ENCODE results near the gene CLEC20A. TPM values are rescaled to one million over a fixed set of nuclear protein-coding genes. Genes with fewer than 3 reads are reported as not detected.

CLEC20A gene
- total RNA-seq, 1 experiment from 2014 or later, result not detected

DNA sequence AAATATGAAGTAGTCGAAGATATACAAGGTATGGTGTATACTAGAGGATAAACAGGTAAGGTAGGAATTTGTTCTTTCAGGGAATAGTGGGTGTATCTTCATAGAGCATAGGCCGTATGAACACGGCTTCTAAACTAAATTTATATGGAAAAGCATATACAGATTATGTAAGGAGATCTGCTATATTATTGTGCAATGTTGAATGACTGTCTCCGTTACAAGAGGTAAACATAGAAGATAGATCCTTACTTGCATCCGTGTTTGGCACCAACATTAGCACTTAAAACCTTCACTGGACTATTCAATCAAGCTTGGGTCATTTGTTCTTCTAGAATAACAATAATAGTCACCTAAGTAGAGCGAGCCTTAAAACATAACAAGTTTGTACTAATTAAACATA lies 45.9 kb downstream of the CLEC20A start:
- DNase-seq, result no peak

DNA sequence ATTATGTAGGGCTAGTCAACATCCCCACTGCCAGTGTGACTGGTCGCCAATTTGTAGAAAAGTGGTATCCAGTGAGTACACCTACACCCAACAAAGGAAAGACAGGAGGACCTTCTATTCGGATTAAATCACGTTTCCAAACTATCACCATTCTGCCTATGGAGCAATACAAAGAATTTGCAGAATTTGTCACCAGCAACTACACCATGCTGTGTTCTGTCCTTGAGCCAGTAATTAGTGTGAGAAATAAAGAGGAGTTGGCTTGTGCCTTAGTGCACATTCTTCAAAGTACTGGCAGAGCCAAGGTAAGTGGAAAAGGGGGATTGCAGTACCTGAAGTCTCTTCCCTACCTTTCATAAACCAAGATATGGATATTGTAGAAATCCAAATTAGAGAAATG lies 53.8 kb downstream of the CLEC20A start:
- no peak for ATAC-seq

More for the DNA sequence above, 45.9 kb downstream of the CLEC20A start:
- no peak overlapping the region for H3K27ac ChIP-seq (ENCODE audit: low read length)
- no TSS peak for BruUV-seq (replicated peaks)
- H3K79me2 ChIP-seq (ENCODE audit: low read length), result no peaks in the 10 kb centered on the region
- H3K9me2 ChIP-seq (replicated peaks; ENCODE audit: low read length), result no peaks in the 10 kb centered on the region
- TF ChIP-seq EZH2phosphoT487 (IDR thresholded peaks at IDR 0.05; ENCODE audit: borderline replicate concordance, low read length) (no peak), EZH2 (IDR thresholded peaks at IDR 0.05; ENCODE audit: low read length, unreplicated experiment) (no peak)
- TF ChIP-seq, protein P1, sequence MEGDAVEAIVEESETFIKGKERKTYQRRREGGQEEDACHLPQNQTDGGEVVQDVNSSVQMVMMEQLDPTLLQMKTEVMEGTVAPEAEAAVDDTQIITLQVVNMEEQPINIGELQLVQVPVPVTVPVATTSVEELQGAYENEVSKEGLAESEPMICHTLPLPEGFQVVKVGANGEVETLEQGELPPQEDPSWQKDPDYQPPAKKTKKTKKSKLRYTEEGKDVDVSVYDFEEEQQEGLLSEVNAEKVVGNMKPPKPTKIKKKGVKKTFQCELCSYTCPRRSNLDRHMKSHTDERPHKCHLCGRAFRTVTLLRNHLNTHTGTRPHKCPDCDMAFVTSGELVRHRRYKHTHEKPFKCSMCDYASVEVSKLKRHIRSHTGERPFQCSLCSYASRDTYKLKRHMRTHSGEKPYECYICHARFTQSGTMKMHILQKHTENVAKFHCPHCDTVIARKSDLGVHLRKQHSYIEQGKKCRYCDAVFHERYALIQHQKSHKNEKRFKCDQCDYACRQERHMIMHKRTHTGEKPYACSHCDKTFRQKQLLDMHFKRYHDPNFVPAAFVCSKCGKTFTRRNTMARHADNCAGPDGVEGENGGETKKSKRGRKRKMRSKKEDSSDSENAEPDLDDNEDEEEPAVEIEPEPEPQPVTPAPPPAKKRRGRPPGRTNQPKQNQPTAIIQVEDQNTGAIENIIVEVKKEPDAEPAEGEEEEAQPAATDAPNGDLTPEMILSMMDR (conservative IDR thresholded peaks at IDR 0.05; ENCODE audit: low read depth, low read length), result no peak
- no peaks in the 10 kb centered on the region for H3K27me3 ChIP-seq (ENCODE audit: low read length)
- no peaks in the 10 kb centered on the region for H4K20me1 ChIP-seq (ENCODE audit: low read length)
- CTCF ChIA-PET, result interaction anchor here (0.6 kb wide), 1 partner anchor 324 kb away, joined by 3 read pairs; no protein-coding TSS in a partner anchor
- POLR2A ChIA-PET (ENCODE audit: unreplicated experiment), result no interaction called here
- intact Hi-C loops (cut with micrococcal nuclease), result no loop called here
- no peaks in the 10 kb centered on the region; the same call in 1 of the 2 replicates for H3K36me3 ChIP-seq (ENCODE audit: low read depth, low read length)
- H3K4me2 ChIP-seq (ENCODE audit: low read length), result no peak overlapping the region
- no peak for ATAC-seq
- no peak overlapping the region for H3K9ac ChIP-seq (ENCODE audit: low read length)
- H3K4me3 ChIP-seq (ENCODE audit: low read length), result no peak overlapping the region
- peaks cover 12% of the 10 kb centered on the region; the same call in 1 of the 2 replicates for H3K4me1 ChIP-seq (ENCODE audit: insufficient read depth, low read length)
- no peaks in the 10 kb centered on the region for H3K9me3 ChIP-seq (ENCODE audit: low read length)
- no peak overlapping the region for H2AFZ ChIP-seq (ENCODE audit: low read length)
- H3F3A ChIP-seq (ENCODE audit: low read length, unreplicated experiment), result no peaks in the 10 kb centered on the region

DNA sequence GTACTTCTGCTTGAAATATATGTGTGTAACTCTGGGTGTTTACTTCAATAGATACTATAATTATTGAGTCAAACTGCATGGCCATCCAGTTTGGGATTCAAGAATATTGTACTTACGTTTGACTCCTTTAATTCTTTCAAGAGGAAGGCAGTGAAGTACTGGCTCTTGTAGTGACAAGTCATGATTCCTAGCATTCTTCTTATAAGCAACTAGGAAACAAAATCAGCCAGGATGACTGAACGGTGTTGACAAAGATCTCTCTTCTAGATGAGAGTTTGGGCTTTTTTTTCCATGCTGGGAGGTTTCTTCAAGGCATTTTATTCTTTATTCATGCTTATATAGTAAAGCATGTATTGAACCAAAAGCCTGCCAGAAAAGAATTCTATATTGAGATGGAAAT lies 58.3 kb downstream of the CLEC20A start:
- Histone ChIP-seq H3K27ac (ENCODE audit: low read length) (no peak overlapping the region), H3K9me3 (ENCODE audit: low read length) (no peaks in the 10 kb centered on the region), H3K36me3 (ENCODE audit: low read depth, low read length) (peaks cover 3% of the 10 kb centered on the region; the same call in 1 of the 2 replicates), H3K27me3 (ENCODE audit: low read length) (no peaks in the 10 kb centered on the region), H3K4me1 (ENCODE audit: insufficient read depth, low read length) (no peaks in the 10 kb centered on the region; the same call in 1 of the 2 replicates), H3K4me3 (ENCODE audit: low read length) (no peak overlapping the region), H3F3A (ENCODE audit: low read length, unreplicated experiment) (no peaks in the 10 kb centered on the region), H3K4me2 (ENCODE audit: low read length) (no peak overlapping the region), H3K9ac (ENCODE audit: low read length) (no peak overlapping the region), H3K9me2 (replicated peaks; ENCODE audit: low read length) (no peaks in the 10 kb centered on the region), H2AFZ (ENCODE audit: low read length) (no peak overlapping the region), H4K20me1 (ENCODE audit: low read length) (no peaks in the 10 kb centered on the region), H3K79me2 (ENCODE audit: low read length) (no peaks in the 10 kb centered on the region)
- intact Hi-C loops (cut with micrococcal nuclease), result no loop called here
- DNase-seq (no peak), ATAC-seq (no peak)
- CTCF ChIA-PET, result no interaction called here
- POLR2A ChIA-PET (ENCODE audit: unreplicated experiment), result no interaction called here
- TF ChIP-seq EZH2 (IDR thresholded peaks at IDR 0.05; ENCODE audit: low read length, unreplicated experiment) (no peak), EZH2phosphoT487 (IDR thresholded peaks at IDR 0.05; ENCODE audit: borderline replicate concordance, low read length) (no peak)
- TF ChIP-seq, protein P1 (conservative IDR thresholded peaks at IDR 0.05; ENCODE audit: low read depth, low read length), result no peak
- BruUV-seq (replicated peaks), result no TSS peak

More for the DNA sequence above, 53.8 kb downstream of the CLEC20A start:
- H3K9me2 ChIP-seq (replicated peaks; ENCODE audit: low read length), result no peaks in the 10 kb centered on the region
- intact Hi-C loops (cut with micrococcal nuclease), result no loop called here
- H4K20me1 ChIP-seq (ENCODE audit: low read length), result no peaks in the 10 kb centered on the region
- ChIA-PET POLR2A (ENCODE audit: unreplicated experiment) (no interaction called here), CTCF (no interaction called here)
- no peak overlapping the region for H3K27ac ChIP-seq (ENCODE audit: low read length)
- peaks cover 3% of the 10 kb centered on the region; the same call in 1 of the 2 replicates for H3K36me3 ChIP-seq (ENCODE audit: low read depth, low read length)
- H3K9ac ChIP-seq (ENCODE audit: low read length), result no peak overlapping the region
- TF ChIP-seq EZH2phosphoT487 (IDR thresholded peaks at IDR 0.05; ENCODE audit: borderline replicate concordance, low read length), result no peak
- no peak for TF ChIP-seq EZH2 (IDR thresholded peaks at IDR 0.05; ENCODE audit: low read length, unreplicated experiment)
- TF ChIP-seq, protein P1 (conservative IDR thresholded peaks at IDR 0.05; ENCODE audit: low read depth, low read length), result no peak
- no peaks in the 10 kb centered on the region for H3K79me2 ChIP-seq (ENCODE audit: low read length)
- H3K9me3 ChIP-seq (ENCODE audit: low read length), result no peaks in the 10 kb centered on the region
- H3K4me2 ChIP-seq (ENCODE audit: low read length), result no peak overlapping the region
- no peak overlapping the region for H3K4me3 ChIP-seq (ENCODE audit: low read length)
- no peaks in the 10 kb centered on the region for H3K4me1 ChIP-seq (ENCODE audit: insufficient read depth, low read length)
- H3K27me3 ChIP-seq (ENCODE audit: low read length), result no peaks in the 10 kb centered on the region
- no peak overlapping the region for H2AFZ ChIP-seq (ENCODE audit: low read length)
- no TSS peak for BruUV-seq (replicated peaks)
- no peaks in the 10 kb centered on the region for H3F3A ChIP-seq (ENCODE audit: low read length, unreplicated experiment)
- no peak for DNase-seq

Data from PC-3 (cell line).